GM23338 (cell line): Measurements from ENCODE around the gene CCNY. TPM values are rescaled to one million over a fixed set of nuclear protein-coding genes. Genes with fewer than 3 reads are reported as not detected.

ENCODE experiments used
- ATAC-seq: fragments of 200-7000 bp; cut with Tn5 transposase; 3 replicates; pipeline ENCODE4 v1.9.1; 2020
- DNase-seq: peaks from one replicate; pipeline ENCODE4 v3.0.0-alpha.2; 2015; ENCODE audit warnings: low spot score
- H2AFZ ChIP-seq: fragments of 200-600 bp; sonication (generic); 2 replicates; pipeline ENCODE4 v1.8.0; 2016; ENCODE audit warnings: antibody characterized with exemption, mild to moderate bottlenecking, moderate library complexity
- H3F3A ChIP-seq: fragments of 200-600 bp; sonication (generic); replicated peaks from 2 replicates; pipeline ENCODE4 v1.8.0; 2017; ENCODE audit warnings: antibody characterized with exemption, mixed run types, low read depth
- H3K27ac ChIP-seq: fragments of 200-600 bp; sonication (generic); 2 replicates; pipeline ENCODE4 v1.6.1; 2016; ENCODE audit warnings: low read depth
- H3K27me3 ChIP-seq: fragments of 200-600 bp; sonication (generic); 2 replicates; pipeline ENCODE4 v1.8.0; 2016; ENCODE audit warnings: mild to moderate bottlenecking, mixed run types, moderate library complexity; ENCODE audit not compliant: insufficient read depth
- H3K36me3 ChIP-seq: fragments of 200-600 bp; sonication (generic); 2 replicates; pipeline ENCODE4 v1.8.0; 2016; ENCODE audit warnings: mild to moderate bottlenecking; ENCODE audit not compliant: insufficient read depth
- H3K4me1 ChIP-seq: fragments of 200-600 bp; sonication (generic); 2 replicates; pipeline ENCODE4 v1.8.0; 2016; ENCODE audit warnings: mild to moderate bottlenecking, moderate library complexity; ENCODE audit not compliant: insufficient read depth
- H3K4me2 ChIP-seq: fragments of 200-600 bp; sonication (generic); 2 replicates; pipeline ENCODE4 v1.7.1; 2017; ENCODE audit warnings: mixed run types
- H3K4me3 ChIP-seq: fragments of 200-600 bp; sonication (generic); 2 replicates; pipeline ENCODE4 v1.6.1; 2016; ENCODE audit warnings: mixed run types
- H3K79me2 ChIP-seq: fragments of 200-600 bp; sonication (generic); replicated peaks from 2 replicates; pipeline ENCODE4 v1.8.0; 2017; ENCODE audit warnings: mild to moderate bottlenecking; ENCODE audit not compliant: insufficient read depth
- H3K9me2 ChIP-seq: fragments of 200-600 bp; sonication (generic); 2 replicates; pipeline ENCODE4 v1.8.0; 2017; ENCODE audit not compliant: insufficient read depth
- H4K20me1 ChIP-seq: fragments of 200-600 bp; sonication (generic); replicated peaks from 2 replicates; pipeline ENCODE4 v1.8.0; 2017; ENCODE audit warnings: mild to moderate bottlenecking; ENCODE audit not compliant: insufficient read depth
- H3K27ac Mint-ChIP-seq: 2 replicates; pipeline ENCODE4 v1.8.0; 2020; ENCODE audit warnings: inconsistent platforms, mild to moderate bottlenecking, moderate library complexity, mixed read lengths
- H3K27me3 Mint-ChIP-seq: 3 replicates; pipeline ENCODE4 v1.8.0; 2022; ENCODE audit warnings: low read depth, mild to moderate bottlenecking, moderate library complexity, mixed read lengths, inconsistent platforms; ENCODE audit not compliant: insufficient read depth, poor library complexity
- H3K36me3 Mint-ChIP-seq: 3 replicates; pipeline ENCODE4 v1.8.0; 2021; ENCODE audit warnings: low read depth, mild to moderate bottlenecking, inconsistent platforms, moderate library complexity, mixed read lengths
- H3K4me1 Mint-ChIP-seq: 3 replicates; pipeline ENCODE4 v1.8.0; 2020; ENCODE audit warnings: mild to moderate bottlenecking, inconsistent platforms, mixed read lengths
- H3K4me3 Mint-ChIP-seq: 3 replicates; pipeline ENCODE4 v1.8.0; 2021; ENCODE audit warnings: moderate library complexity, mild to moderate bottlenecking, inconsistent platforms, mixed read lengths
- H3K9me3 Mint-ChIP-seq: 3 replicates; pipeline ENCODE4 v1.8.0; 2020; ENCODE audit warnings: moderate library complexity, mild to moderate bottlenecking, inconsistent platforms, mixed read lengths
- CREB1 ChIP-seq: fragments of 250-450 bp; sonication (Bioruptor Pico); IDR thresholded peaks from 2 replicates; pipeline ENCODE4 v1.5.0; 2020; ENCODE audit warnings: low read depth, mild to moderate bottlenecking, moderate library complexity
- CTCF ChIP-seq, 2 experiments: fragments of 200-600 bp in 1 of 2; sonication (generic) in 1 of 2; conservative IDR thresholded peaks; 2 replicates each; pipeline versions ENCODE4 v1.5.1 to v1.6.1; 2016 to 2017; ENCODE audit warnings: antibody characterized with exemption in 2 of 2, low read depth in 2 of 2, mild to moderate bottlenecking in 2 of 2, moderate library complexity in 1 of 2
- EZH2 ChIP-seq: fragments of 200-600 bp; sonication (generic); IDR thresholded peaks from one replicate; pipeline ENCODE4 v1.8.0; 2017; ENCODE audit warnings: antibody characterized with exemption, mild to moderate bottlenecking, low read depth; ENCODE audit not compliant: unreplicated experiment
- EZH2phosphoT487 ChIP-seq: fragments of 200-600 bp; sonication (generic); IDR thresholded peaks from one replicate; pipeline ENCODE4 v1.8.1; 2018; ENCODE audit warnings: antibody characterized with exemption; ENCODE audit not compliant: unreplicated experiment
- NANOG ChIP-seq: IDR thresholded peaks from 2 replicates; pipeline ENCODE4 v1.6.1; 2016; ENCODE audit warnings: antibody characterized with exemption, borderline replicate concordance
- POLR2AphosphoS5 ChIP-seq: IDR thresholded peaks from 2 replicates; pipeline ENCODE4 v1.6.1; 2016; ENCODE audit warnings: antibody characterized with exemption, low read depth
- REST ChIP-seq: IDR thresholded peaks from one replicate; pipeline ENCODE4 v1.6.1; 2018; ENCODE audit warnings: antibody characterized with exemption; ENCODE audit not compliant: unreplicated experiment
- STAT1 ChIP-seq: IDR thresholded peaks from one replicate; pipeline ENCODE4 v1.6.1; 2016; ENCODE audit warnings: antibody characterized with exemption; ENCODE audit not compliant: unreplicated experiment
- ZNF114 ChIP-seq: fragments of 250-450 bp; sonication (Bioruptor Pico); IDR thresholded peaks from 2 replicates; pipeline ENCODE4 v1.5.0; 2020; ENCODE audit warnings: mild to moderate bottlenecking, moderate library complexity
- ZNF331 ChIP-seq: fragments of 250-450 bp; sonication (Bioruptor Pico); IDR thresholded peaks from 2 replicates; pipeline ENCODE4 v1.5.0; 2020; ENCODE audit warnings: low read depth, mild to moderate bottlenecking, moderate library complexity
- polyA plus RNA-seq: library from polyadenylated mRNA; unstranded; fragments of >200 nt; fragmentation: Nextera tagmentation; extraction: Ambion mirVana; gene quantifications from 2 replicates; pipeline ENCODE4 v1.2.1, GENCODE V29; 2016
- total RNA-seq: library from RNA; depleted of rRNA; stranded (reverse); fragments of >200 nt; shearing (Covaris generic); gene quantifications from 2 replicates; pipeline ENCODE4 v1.2.3, GENCODE V29; 2014
- TF ChIP-seq, protein P1 (sequence below): IDR thresholded peaks from 2 replicates; pipeline ENCODE4 v1.6.1; 2016; ENCODE audit warnings: antibody characterized with exemption

Gene CCNY
- total and polyA plus RNA-seq, 2 experiments from 2014 or later: 14.2 to 29.0 TPM

- TF ChIP-seq, protein P1, sequence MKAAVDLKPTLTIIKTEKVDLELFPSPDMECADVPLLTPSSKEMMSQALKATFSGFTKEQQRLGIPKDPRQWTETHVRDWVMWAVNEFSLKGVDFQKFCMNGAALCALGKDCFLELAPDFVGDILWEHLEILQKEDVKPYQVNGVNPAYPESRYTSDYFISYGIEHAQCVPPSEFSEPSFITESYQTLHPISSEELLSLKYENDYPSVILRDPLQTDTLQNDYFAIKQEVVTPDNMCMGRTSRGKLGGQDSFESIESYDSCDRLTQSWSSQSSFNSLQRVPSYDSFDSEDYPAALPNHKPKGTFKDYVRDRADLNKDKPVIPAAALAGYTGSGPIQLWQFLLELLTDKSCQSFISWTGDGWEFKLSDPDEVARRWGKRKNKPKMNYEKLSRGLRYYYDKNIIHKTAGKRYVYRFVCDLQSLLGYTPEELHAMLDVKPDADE: no peak
- TF ChIP-seq POLR2AphosphoS5 (no peak), ZNF114 (no peak), STAT1 (no peak)
Measured at GRCh38 chr10:35316218-35316967, 19.9 kb upstream of the CCNY start (continued).

GRCh38 chr10:35318551-35318950, 17.8 kb upstream of the CCNY start:
- H3K27me3 ChIP-seq: no peaks in the 10 kb centered on the region
- H3K4me2 ChIP-seq: no peak overlapping the region
- no peaks in the 10 kb centered on the region for H4K20me1 ChIP-seq
- Mint-ChIP-seq H3K4me3 (no peak overlapping the region), H3K9me3 (peaks cover 9% of the 10 kb centered on the region; the same call in 2 of the 3 replicates), H3K27me3 (no peaks in the 10 kb centered on the region), H3K27ac (no peak overlapping the region), H3K4me1 (no peaks in the 10 kb centered on the region), H3K36me3 (peaks cover 40% of the 10 kb centered on the region)
- ATAC-seq (no peak), DNase-seq (no peak)
- H3K4me3 ChIP-seq: no peak overlapping the region
- H3F3A ChIP-seq: no peaks in the 10 kb centered on the region
- no peak overlapping the region for H3K27ac ChIP-seq
- no peaks in the 10 kb centered on the region for H3K9me2 ChIP-seq
- no peaks in the 10 kb centered on the region for H3K4me1 ChIP-seq
- peaks cover 10% of the 10 kb centered on the region; the same call in 1 of the 2 replicates for H3K79me2 ChIP-seq
- no peaks in the 10 kb centered on the region for H3K36me3 ChIP-seq
- no peak overlapping the region for H2AFZ ChIP-seq
- TF ChIP-seq EZH2phosphoT487: no peak
- TF ChIP-seq CTCF (conservative IDR thresholded peaks at IDR 0.05; ENCODE audit: low read depth in 2 of 2): no peak
- TF ChIP-seq ZNF331: no peak
- TF ChIP-seq NANOG: no peak
- no peak for TF ChIP-seq REST
- TF ChIP-seq, protein P1: no peak
- TF ChIP-seq EZH2: no peak
- TF ChIP-seq POLR2AphosphoS5: no peak
- no peak for TF ChIP-seq CREB1 (CRISPR knock-in tag)
